HEK293T (cell line): ENCODE data around the gene KLHL1.

Experiments
- CTBP1 ChIP-seq: fragments of 450-650 bp; IDR thresholded peaks from 2 replicates; pipeline ENCODE4 v1.6.1; 2016; ENCODE audit warnings: borderline replicate concordance
- FOXK2 ChIP-seq: fragments of 450-650 bp; IDR thresholded peaks from 2 replicates; pipeline ENCODE4 v1.6.1; 2016; ENCODE audit warnings: mild to moderate bottlenecking
- FOXM1 ChIP-seq: fragments of 450-650 bp; IDR thresholded peaks from 2 replicates; pipeline ENCODE4 v1.6.1; 2017; ENCODE audit warnings: mild to moderate bottlenecking, borderline replicate concordance
- HDGF ChIP-seq: fragments of 450-650 bp; IDR thresholded peaks from 2 replicates; pipeline ENCODE4 v1.6.1; 2017; ENCODE audit warnings: antibody characterized with exemption, borderline replicate concordance
- NFRKB ChIP-seq: fragments of 450-650 bp; IDR thresholded peaks from 2 replicates; pipeline ENCODE4 v1.6.1; 2016; ENCODE audit warnings: mild to moderate bottlenecking, moderate library complexity
- SP1 ChIP-seq: fragments of 450-650 bp; IDR thresholded peaks from 2 replicates; pipeline ENCODE4 v1.6.1; 2017
- SUZ12 ChIP-seq: fragments of 450-650 bp; IDR thresholded peaks from 2 replicates; pipeline ENCODE4 v1.6.1; 2016; ENCODE audit warnings: mild to moderate bottlenecking
- TARDBP ChIP-seq: fragments of 450-650 bp; IDR thresholded peaks from 2 replicates; pipeline ENCODE4 v1.6.1; 2016
- ZNF384 ChIP-seq: fragments of 450-650 bp; IDR thresholded peaks from 2 replicates; pipeline ENCODE4 v1.6.1; 2016
- TF ChIP-seq, protein P1 (sequence below): fragments of 450-650 bp; IDR thresholded peaks from 2 replicates; pipeline ENCODE4 v1.6.1; 2016

DNA sequence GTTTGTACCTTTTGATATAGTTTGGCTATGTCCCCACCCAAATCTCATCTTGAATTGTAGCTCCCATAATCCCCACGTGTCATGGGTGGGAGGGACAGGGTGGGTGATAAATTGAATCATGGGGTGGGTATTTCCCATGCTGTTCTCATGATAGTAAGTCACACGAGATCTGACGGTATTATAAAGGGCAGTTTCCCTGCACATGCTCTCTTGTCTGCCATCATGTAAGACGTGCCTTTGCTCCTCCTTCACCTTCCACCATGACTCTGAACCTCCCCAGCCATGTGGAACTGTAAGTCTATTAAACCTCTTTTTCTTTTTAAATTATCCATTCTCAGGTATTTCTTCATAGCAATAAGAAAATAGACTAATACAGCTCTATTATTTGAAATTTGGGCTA lies 331.3 kb downstream of the KLHL1 start:
- TF ChIP-seq HDGF = no peak
- TF ChIP-seq, protein P1, sequence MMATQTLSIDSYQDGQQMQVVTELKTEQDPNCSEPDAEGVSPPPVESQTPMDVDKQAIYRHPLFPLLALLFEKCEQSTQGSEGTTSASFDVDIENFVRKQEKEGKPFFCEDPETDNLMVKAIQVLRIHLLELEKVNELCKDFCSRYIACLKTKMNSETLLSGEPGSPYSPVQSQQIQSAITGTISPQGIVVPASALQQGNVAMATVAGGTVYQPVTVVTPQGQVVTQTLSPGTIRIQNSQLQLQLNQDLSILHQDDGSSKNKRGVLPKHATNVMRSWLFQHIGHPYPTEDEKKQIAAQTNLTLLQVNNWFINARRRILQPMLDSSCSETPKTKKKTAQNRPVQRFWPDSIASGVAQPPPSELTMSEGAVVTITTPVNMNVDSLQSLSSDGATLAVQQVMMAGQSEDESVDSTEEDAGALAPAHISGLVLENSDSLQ = no peak
- no peak for TF ChIP-seq ZNF384
- no peak for TF ChIP-seq SUZ12
- TF ChIP-seq SP1 = no peak
- TF ChIP-seq FOXM1 = no peak
- no peak for TF ChIP-seq FOXK2
- no peak for TF ChIP-seq NFRKB
- no peak for TF ChIP-seq CTBP1
- TF ChIP-seq TARDBP = no peak
